ENCODE results near the gene ZNF581.
A peak's percentile ranks its signal among the peaks of the same experiment; 100 is the strongest.

The ZNF581 gene

DNA sequence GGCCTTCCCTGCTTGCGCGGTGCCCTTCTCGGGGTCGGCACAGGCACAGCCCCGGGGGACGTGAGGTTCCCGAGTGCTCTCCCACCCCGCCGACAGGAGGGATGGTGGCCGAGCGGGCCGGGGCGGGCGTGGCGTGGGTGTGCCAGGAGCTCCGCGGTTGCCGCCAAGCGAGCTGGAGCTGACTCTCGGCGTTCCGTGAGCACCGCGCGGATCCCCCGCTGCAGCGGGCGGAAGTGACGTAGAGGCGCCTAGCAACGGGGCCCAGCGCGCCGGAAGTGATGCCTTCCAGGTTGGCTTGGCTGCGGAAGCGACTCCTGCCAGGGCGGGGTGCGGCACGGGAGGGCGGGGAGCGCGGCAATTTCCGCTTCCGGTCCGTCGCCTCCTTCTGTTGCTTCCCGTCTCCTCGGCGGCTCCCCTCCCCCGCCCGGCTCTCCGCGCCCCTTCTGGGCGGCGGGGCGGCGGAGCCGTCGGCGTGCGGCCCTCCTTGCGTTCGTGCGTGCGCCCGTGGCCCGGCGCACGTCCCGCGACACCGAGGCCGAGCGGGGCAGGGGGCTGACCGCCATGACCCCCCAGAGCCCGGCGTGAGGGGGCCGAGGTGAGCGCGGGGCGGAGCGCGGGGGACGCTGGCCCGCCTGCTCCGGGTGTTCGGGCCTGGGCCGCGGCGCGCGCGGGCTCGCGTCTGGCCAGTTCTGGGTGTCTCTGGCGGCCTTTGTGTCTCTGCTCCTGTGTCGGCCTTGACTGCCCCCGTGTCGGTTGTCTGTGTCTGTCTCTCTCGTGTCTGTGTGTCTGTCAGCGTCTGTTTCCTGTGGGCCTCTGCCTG is 31.6 kb downstream of the ZNF581 start, which contains the start of gene EPN1:
EPN1 (plus strand) TSS at position 386 of the 820 bp plus-strand sequence. CDS start 3,402 bp downstream, outside the sequence.
- H3K36me3 ChIP-seq (ENCODE audit: control insufficient read depth in 2 of 2, insufficient read depth in 1 of 2, low read length in 2 of 2) = peaks cover 17 to 59% of the 10 kb centered on the region in 2 experiments; a peak in 2 of 3 replicates
- TF ChIP-seq SP7 (tag by site-specific recombination; IDR thresholded peaks at IDR 0.05) = peak; percentile 72
- TF ChIP-seq ZNF416 (tag by site-specific recombination; IDR thresholded peaks at IDR 0.05) = no peak
- TF ChIP-seq ZNF555 (tag by site-specific recombination; conservative IDR thresholded peaks at IDR 0.05) = no peak
- peak; percentile 39 for TF ChIP-seq ZIC2 (tag by site-specific recombination; IDR thresholded peaks at IDR 0.05)
- no peak for TF ChIP-seq PRDM4 (tag by site-specific recombination; IDR thresholded peaks at IDR 0.05)
- TF ChIP-seq ZNF138 (tag by site-specific recombination; IDR thresholded peaks at IDR 0.05; ENCODE audit: borderline replicate concordance) = no peak
- TF ChIP-seq BCL11B (tag by site-specific recombination; IDR thresholded peaks at IDR 0.05; ENCODE audit: low read depth) = no peak
- no peak for TF ChIP-seq ZNF670 (tag by site-specific recombination; IDR thresholded peaks at IDR 0.05; ENCODE audit: low read depth)
- TF ChIP-seq ZNF658 (tag by site-specific recombination; IDR thresholded peaks at IDR 0.05) = no peak
- peak; percentile 50; the same call in 1 of the 2 replicates for TF ChIP-seq ZNF660 (tag by site-specific recombination; IDR thresholded peaks at IDR 0.05)
- TF ChIP-seq ZNF202 (tag by site-specific recombination; IDR thresholded peaks at IDR 0.05; ENCODE audit: borderline replicate concordance) = no peak
- TF ChIP-seq, protein P1, sequence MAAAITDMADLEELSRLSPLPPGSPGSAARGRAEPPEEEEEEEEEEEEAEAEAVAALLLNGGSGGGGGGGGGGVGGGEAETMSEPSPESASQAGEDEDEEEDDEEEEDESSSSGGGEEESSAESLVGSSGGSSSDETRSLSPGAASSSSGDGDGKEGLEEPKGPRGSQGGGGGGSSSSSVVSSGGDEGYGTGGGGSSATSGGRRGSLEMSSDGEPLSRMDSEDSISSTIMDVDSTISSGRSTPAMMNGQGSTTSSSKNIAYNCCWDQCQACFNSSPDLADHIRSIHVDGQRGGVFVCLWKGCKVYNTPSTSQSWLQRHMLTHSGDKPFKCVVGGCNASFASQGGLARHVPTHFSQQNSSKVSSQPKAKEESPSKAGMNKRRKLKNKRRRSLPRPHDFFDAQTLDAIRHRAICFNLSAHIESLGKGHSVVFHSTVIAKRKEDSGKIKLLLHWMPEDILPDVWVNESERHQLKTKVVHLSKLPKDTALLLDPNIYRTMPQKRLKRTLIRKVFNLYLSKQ (tag by site-specific recombination; IDR thresholded peaks at IDR 0.05; ENCODE audit: borderline replicate concordance) = no peak
- no peak for TF ChIP-seq YY1 (tag by site-specific recombination; IDR thresholded peaks at IDR 0.05)
- TF ChIP-seq ZNF510 (tag by site-specific recombination; IDR thresholded peaks at IDR 0.05; ENCODE audit: insufficient replicate concordance) = no peak
- 0 out of 2 replicates have a peak, but pooled peaks have one; percentile 44 for TF ChIP-seq ZNF2 (tag by site-specific recombination; IDR thresholded peaks at IDR 0.05)
- TF ChIP-seq ZNF76 (tag by site-specific recombination; IDR thresholded peaks at IDR 0.05; ENCODE audit: borderline replicate concordance, low read depth) = no peak; the same call in 1 of the 2 replicates
- TF ChIP-seq ZNF704 (tag by site-specific recombination; IDR thresholded peaks at IDR 0.05) = no peak
- no peak for TF ChIP-seq GFI1B (tag by site-specific recombination; IDR thresholded peaks at IDR 0.05)
- peak; percentile 30; the same call in 1 of the 2 replicates for TF ChIP-seq ZBTB48 (tag by site-specific recombination; IDR thresholded peaks at IDR 0.05)
- no peak for TF ChIP-seq ZNF324 (tag by site-specific recombination; IDR thresholded peaks at IDR 0.05)
- TF ChIP-seq ZNF391 (tag by site-specific recombination; IDR thresholded peaks at IDR 0.05; ENCODE audit: borderline replicate concordance, low read depth) = 0 out of 2 replicates have a peak, but pooled peaks have one; percentile 58
- TF ChIP-seq OSR2 (tag by site-specific recombination; IDR thresholded peaks at IDR 0.05) = no peak
- peak; percentile 55; the same call in 1 of the 2 replicates for TF ChIP-seq ZFP69B (tag by site-specific recombination; IDR thresholded peaks at IDR 0.05)
- TF ChIP-seq KLF17 (tag by site-specific recombination; IDR thresholded peaks at IDR 0.05) = peak; percentile 65; the same call in 1 of the 2 replicates
- peak; percentile 70; the same call in 1 of the 2 replicates for TF ChIP-seq PATZ1 (tag by site-specific recombination; IDR thresholded peaks at IDR 0.05)
- no peak for TF ChIP-seq ZNF645 (tag by site-specific recombination; IDR thresholded peaks at IDR 0.05)
- TF ChIP-seq ZNF549 (tag by site-specific recombination; IDR thresholded peaks at IDR 0.05) = no peak; the same call in 1 of the 2 replicates

More for the DNA sequence above, 31.6 kb downstream of the ZNF581 start, which contains the start of gene EPN1:
- ChIA-PET POLR2A (interaction anchor here (0.6 to 2.6 kb wide), 4 partner anchors 19 to 31 kb away, joined by 3 to 12 read pairs (median 4); partner anchors contain the start of genes U2AF2 and ZNF581), CTCF (interaction anchor here (0.6 kb wide), 1 partner anchor 189 kb away, joined by 3 read pairs; no protein-coding TSS in a partner anchor)
- peaks cover 19% of the 10 kb centered on the region for H3K4me1 ChIP-seq (ENCODE audit: control insufficient read depth, insufficient read depth, low read length)
- no peaks in the 10 kb centered on the region for H3K9me3 ChIP-seq (ENCODE audit: control insufficient read depth, insufficient read depth, low read depth, low read length)
- H3K4me3 ChIP-seq (ENCODE audit: low read depth, low read length) = peak within 1 kb of the TSS; percentile 99
- peak within 1 kb of the TSS; percentile 82 for H3K27ac ChIP-seq (ENCODE audit: extremely low read depth, low read depth, low read length)
